T-cell (primary cell): ENCODE results near the gene SACM1L. TPM values are rescaled to one million over a fixed set of nuclear protein-coding genes. Genes with fewer than 3 reads are reported as not detected.

ENCODE experiments used
- ATAC-seq, 4 experiments: fragments of 200-7000 bp in 3 of 4; fragments of 150-1000 bp in 1 of 4; cut with Tn5 transposase; replicated peaks in 1 of 4; 1 replicate in 3 of 4; 2 replicates in 1 of 4; pipeline ENCODE4 v1.10.0; 2021; ENCODE audit warnings: moderate library complexity in 3 of 4, mild to moderate bottlenecking in 2 of 4, moderate number of reproducible peaks in 1 of 4
- CTCF ChIA-PET, 2 donors: fragments of 300-600 bp; sonication (Branson Sonifier 250); formaldehyde crosslinking; loops; one replicate each; lab custom pipeline; 2022; ENCODE audit warnings: antibody characterized with exemption in 2 of 2; lab: Charles Lee
- POLR2A ChIA-PET, 2 donors: fragments of 300-600 bp; sonication (Branson Sonifier 250); formaldehyde crosslinking; loops; one replicate each; lab custom pipeline; 2022; ENCODE audit warnings: antibody characterized with exemption in 2 of 2; lab: Charles Lee
- DNase-seq, 35 experiments: peaks; one replicate each; pipeline versions ENCODE4 v3.0.0 to v3.0.0-alpha.2; 2013 to 2023
- H3K27ac ChIP-seq: one replicate; pipeline ENCODE4 v1.5.1; 2013; ENCODE audit warnings: low read length
- H3K27me3 ChIP-seq, 2 experiments: replicated peaks in 1 of 2; 1 replicate in 1 of 2; 2 replicates in 1 of 2; pipeline versions ENCODE4 v1.6.1 to v1.7.0; 2013; ENCODE audit warnings: low read length in 1 of 2, mixed read lengths in 1 of 2; ENCODE audit not compliant: control insufficient read depth in 2 of 2, insufficient read depth in 2 of 2; ENCODE audit errors: extremely low read depth in 1 of 2
- H3K36me3 ChIP-seq, 2 donors: 1 replicate in 1 of 2; 2 replicates in 1 of 2; pipeline versions ENCODE4 v1.6.1 to v1.7.0; 2013; ENCODE audit warnings: low read length in 1 of 2; ENCODE audit not compliant: control insufficient read depth in 2 of 2, insufficient read depth in 1 of 2; ENCODE audit errors: extremely low read depth in 1 of 2
- H3K4me1 ChIP-seq, 2 experiments: 1 replicate in 1 of 2; 2 replicates in 1 of 2; pipeline versions ENCODE4 v1.6.1 to v1.7.0; 2013; ENCODE audit warnings: low read length in 2 of 2, mixed read lengths in 1 of 2; ENCODE audit not compliant: insufficient read depth in 2 of 2, control insufficient read depth in 1 of 2; ENCODE audit errors: extremely low read depth in 1 of 2
- H3K4me3 ChIP-seq, 2 donors: 1 replicate in 1 of 2; 2 replicates in 1 of 2; pipeline versions ENCODE4 v1.5.1 to v1.7.0; 2013; ENCODE audit warnings: mild to moderate bottlenecking in 2 of 2, low read length in 1 of 2, moderate library complexity in 1 of 2; ENCODE audit not compliant: control insufficient read depth in 1 of 2; ENCODE audit errors: extremely low read depth in 1 of 2
- H3K9me3 ChIP-seq: 2 replicates; pipeline ENCODE4 v1.7.0; 2013
- H3K27ac Mint-ChIP-seq, 2 donors: one replicate each; pipeline ENCODE4 v1.8.0; 2020 to 2021; ENCODE audit warnings: mild to moderate bottlenecking in 2 of 2, mixed read lengths in 2 of 2
- H3K27me3 Mint-ChIP-seq, 2 donors: one replicate each; pipeline ENCODE4 v1.8.0; 2021 to 2022; ENCODE audit warnings: mixed read lengths in 2 of 2
- H3K36me3 Mint-ChIP-seq: one replicate; pipeline ENCODE4 v1.8.0; 2021; ENCODE audit warnings: mixed read lengths
- H3K4me1 Mint-ChIP-seq, 3 donors: one replicate each; pipeline ENCODE4 v1.8.0; 2020 to 2022; ENCODE audit warnings: mixed read lengths in 3 of 3, mild to moderate bottlenecking in 1 of 3
- H3K4me3 Mint-ChIP-seq, 3 donors: one replicate each; pipeline ENCODE4 v1.8.0; 2020 to 2022; ENCODE audit warnings: mild to moderate bottlenecking in 3 of 3, mixed read lengths in 3 of 3, moderate library complexity in 3 of 3
- H3K9me3 Mint-ChIP-seq, 3 donors: one replicate each; pipeline ENCODE4 v1.8.0; 2020 to 2022; ENCODE audit warnings: mixed read lengths in 3 of 3
- WGBS: methylation state at CpG from one replicate; pipeline ENCODE4 v1.1.5; 2013; ENCODE audit warnings: missing lambda C conversion rate; ENCODE audit not compliant: insufficient coverage; 5-methylcytosine and 5-hydroxymethylcytosine counted together
- total RNA-seq, 35 experiments: library from RNA in 6 of 35; stranded (reverse) in 6 of 35; fragments of 120-200 nt in 1 of 35; gene quantifications; one replicate each; pipeline versions ENCODE4 v1.2.1 to v1.2.4 and lab custom pipeline; 2013 to 2026

SACM1L gene
- total RNA-seq, 5 donors from 2014 or later (not counting 1 experiment from before 2014, with no cell fraction given) = 62.8 to 81.5 (median 69.1) TPM

GRCh38 chr3:45701172-45701867 lies 12.1 kb downstream of the SACM1L start:
- no peak overlapping the region for H3K4me3 Mint-ChIP-seq
- Histone ChIP-seq H3K9me3 (no peaks in the 10 kb centered on the region), H3K4me3 (no peak overlapping the region), H3K36me3 (peaks cover 0 to 18% of the 10 kb centered on the region in 2 donors), H3K27ac (no peak overlapping the region), H3K27me3 (no peaks in the 10 kb centered on the region), H3K4me1 (peaks cover 11 to 16% of the 10 kb centered on the region in 2 experiments)
- WGBS = 92% methylated on average over 6 of the region's 9 CpGs
- ATAC-seq (no peak), DNase-seq (no peak)
- ChIA-PET POLR2A (no interaction called here), CTCF (no interaction called here)
- H3K27me3 Mint-ChIP-seq = no peaks in the 10 kb centered on the region
- peaks cover 36% of the 10 kb centered on the region for H3K36me3 Mint-ChIP-seq
- peaks cover 67 to 70% (median 67%) of the 10 kb centered on the region in 3 donors for H3K4me1 Mint-ChIP-seq
- H3K9me3 Mint-ChIP-seq = no peaks in the 10 kb centered on the region
- peak overlapping the region in 1 of 2 donors; percentile 1 for H3K27ac Mint-ChIP-seq

GRCh38 chr3:45704301-45704943 lies 15.2 kb downstream of the SACM1L start:
- ATAC-seq (no peak), DNase-seq (no peak)
- Histone ChIP-seq H3K4me3 (no peak overlapping the region), H3K27me3 (no peaks in the 10 kb centered on the region), H3K9me3 (no peaks in the 10 kb centered on the region), H3K36me3 (peaks cover 0 to 37% of the 10 kb centered on the region in 2 donors), H3K4me1 (peaks cover 3 to 4% of the 10 kb centered on the region in 2 experiments), H3K27ac (no peak overlapping the region)
- POLR2A ChIA-PET = interaction anchor here in 1 of 2 donors (0.7 to 1.1 kb wide), 2 partner anchors 30 to 331 kb away, joined by 3 to 4 read pairs; no protein-coding TSS in a partner anchor
- Mint-ChIP-seq H3K4me1 (peaks cover 47 to 60% (median 57%) of the 10 kb centered on the region in 3 donors), H3K36me3 (peaks cover 43% of the 10 kb centered on the region), H3K9me3 (no peaks in the 10 kb centered on the region), H3K27me3 (no peaks in the 10 kb centered on the region), H3K27ac (no peak overlapping the region), H3K4me3 (no peak overlapping the region)
- CTCF ChIA-PET = interaction anchor here (0.6 to 2.7 kb wide), 8 partner anchors 11 to 50 kb away, joined by 3 to 17 read pairs (median 4); no protein-coding TSS in a partner anchor
- WGBS = no CpG with 5 or more reads among the region's 4 CpGs

- peak overlapping the region in 1 of 2 donors; percentile 60 for H3K27ac Mint-ChIP-seq
- Histone ChIP-seq H3K36me3 (peaks cover 0 to 49% of the 10 kb centered on the region in 2 donors), H3K9me3 (no peaks in the 10 kb centered on the region), H3K4me1 (peaks cover 0 to 3% of the 10 kb centered on the region in 2 experiments), H3K27ac (no peak overlapping the region), H3K4me3 (no peak overlapping the region), H3K27me3 (no peaks in the 10 kb centered on the region)
- WGBS = 100% methylated on average over 1 of the region's 2 CpGs
- no peak for ATAC-seq
- ChIA-PET CTCF (interaction anchor here (0.6 to 2.7 kb wide), 5 partner anchors 12 to 115 kb away, joined by 3 to 17 read pairs (median 7); no protein-coding TSS in a partner anchor), POLR2A (interaction anchor here in 1 of 2 donors (0.8 kb wide), 1 partner anchor 159 kb away, joined by 3 read pairs; no protein-coding TSS in a partner anchor)
- peaks cover 42 to 56% (median 51%) of the 10 kb centered on the region in 3 donors for H3K4me1 Mint-ChIP-seq
- H3K4me3 Mint-ChIP-seq = no peak overlapping the region
- no peak for DNase-seq
- no peaks in the 10 kb centered on the region for H3K27me3 Mint-ChIP-seq
- peaks cover 53% of the 10 kb centered on the region for H3K36me3 Mint-ChIP-seq
- H3K9me3 Mint-ChIP-seq = no peaks in the 10 kb centered on the region
Observed at GRCh38 chr3:45705839-45706808, 16.9 kb downstream of the SACM1L start.

- DNase-seq = no peak
- no peak overlapping the region for H3K4me3 ChIP-seq
- Mint-ChIP-seq H3K4me1 (peaks cover 16 to 27% (median 24%) of the 10 kb centered on the region in 3 donors), H3K36me3 (peaks cover 58% of the 10 kb centered on the region), H3K4me3 (no peak overlapping the region), H3K27me3 (no peaks in the 10 kb centered on the region), H3K9me3 (no peaks in the 10 kb centered on the region), H3K27ac (peak overlapping the region in 1 of 2 donors; percentile 34)
- CTCF ChIA-PET = no interaction called here
- H3K9me3 ChIP-seq = no peaks in the 10 kb centered on the region
- no peak overlapping the region for H3K27ac ChIP-seq
- no peak for ATAC-seq
- POLR2A ChIA-PET = no interaction called here
- H3K27me3 ChIP-seq = no peaks in the 10 kb centered on the region
- peaks cover 3 to 73% of the 10 kb centered on the region in 2 donors for H3K36me3 ChIP-seq
- 85% methylated on average over 3 of the region's 4 CpGs for WGBS
- no peaks in the 10 kb centered on the region for H3K4me1 ChIP-seq
Observed at GRCh38 chr3:45711931-45712330, 22.7 kb downstream of the SACM1L start.

GRCh38 chr3:45712434-45713110 lies 23.4 kb downstream of the SACM1L start:
- H3K4me3 ChIP-seq = no peak overlapping the region
- H3K4me1 ChIP-seq = no peaks in the 10 kb centered on the region
- no peak for DNase-seq
- H3K4me3 Mint-ChIP-seq = no peak overlapping the region
- no peak overlapping the region for H3K27ac ChIP-seq
- CTCF ChIA-PET = no interaction called here
- H3K36me3 Mint-ChIP-seq = peaks cover 57% of the 10 kb centered on the region
- POLR2A ChIA-PET = no interaction called here
- WGBS = 93% methylated on average over 6 of the region's 7 CpGs
- H3K9me3 Mint-ChIP-seq = no peaks in the 10 kb centered on the region
- H3K36me3 ChIP-seq = peaks cover 3 to 71% of the 10 kb centered on the region in 2 donors
- peak overlapping the region in 1 of 2 donors; percentile 34 for H3K27ac Mint-ChIP-seq
- no peak for ATAC-seq
- H3K9me3 ChIP-seq = no peaks in the 10 kb centered on the region
- H3K4me1 Mint-ChIP-seq = peaks cover 22 to 26% (median 24%) of the 10 kb centered on the region in 3 donors
- no peaks in the 10 kb centered on the region for H3K27me3 Mint-ChIP-seq
- no peaks in the 10 kb centered on the region for H3K27me3 ChIP-seq
